ENCODE data around the gene LSAMP. TPM values are rescaled to one million over a fixed set of nuclear protein-coding genes. Genes with fewer than 3 reads are reported as not detected.

Gene LSAMP
- total and polyA plus RNA-seq, 2 of the 4 experiments (the other 2 are of a cell fraction) = 7.9 to 8.0 TPM

DNA sequence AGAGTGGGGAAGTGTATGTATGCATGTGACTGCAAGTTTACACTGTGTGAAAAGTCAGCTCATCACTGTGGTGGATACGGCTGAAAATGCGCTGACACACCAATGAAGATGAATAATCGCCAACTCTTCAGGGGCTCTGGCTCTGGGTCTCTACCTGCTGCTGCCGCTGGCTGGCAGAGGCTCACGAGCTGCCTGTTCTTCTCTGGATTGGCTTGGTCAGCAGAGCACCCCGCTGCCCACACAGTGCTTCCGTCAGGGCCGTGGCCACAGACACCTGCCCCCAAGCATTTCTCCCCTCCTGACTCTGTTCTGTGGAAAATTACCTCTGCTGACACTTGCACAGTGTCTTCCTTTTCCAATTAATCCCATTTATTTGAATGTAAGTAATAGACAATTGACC is 606.5 kb downstream of the LSAMP start:
- ChIA-PET CTCF (no interaction called here), POLR2A (ENCODE audit: unreplicated experiment) (no interaction called here)
- dilution Hi-C loops (cut with HindIII; ENCODE audit: low sequenced_read_pairs, unreplicated experiment) (no loop called here), intact Hi-C loops (cut with micrococcal nuclease) (no loop called here), in situ Hi-C loops (cut with MboI; ENCODE audit: low sequenced_read_pairs) (no loop called here)
- Histone ChIP-seq H4K91ac (ENCODE audit: insufficient read depth, low read depth, low read length) (no peak overlapping the region), H3K27ac (ENCODE audit: insufficient read depth, low read length) (no peak overlapping the region), H2BK20ac (ENCODE audit: low read depth, low read length) (no peak overlapping the region), H2AK5ac (ENCODE audit: low read depth, low read length) (no peak overlapping the region), H2BK15ac (ENCODE audit: low read depth, low read length) (no peak overlapping the region), H3K18ac (ENCODE audit: low read depth, low read length) (no peak overlapping the region), H3K4me1 (ENCODE audit: control insufficient read depth, insufficient read depth, low read length) (peaks cover 1% of the 10 kb centered on the region; the same call in 1 of the 2 replicates), H3K36me3 (ENCODE audit: control insufficient read depth, insufficient read depth, low read length) (peaks cover 1% of the 10 kb centered on the region; the same call in 1 of the 2 replicates), H3K79me1 (ENCODE audit: low read depth in 1 of 2, low read length in 2 of 2) (no peaks in the 10 kb centered on the region), H3K4ac (ENCODE audit: low read depth, low read length) (no peak overlapping the region), H4K8ac (ENCODE audit: low read depth in 2 of 2, low read length in 2 of 2) (no peak overlapping the region), H4K20me1 (ENCODE audit: insufficient read depth, low read length) (no peaks in the 10 kb centered on the region), H3K9ac (ENCODE audit: low read depth, low read length) (no peak overlapping the region), H3K9me3 (ENCODE audit: control insufficient read depth, insufficient read depth, low read length) (no peaks in the 10 kb centered on the region), H2AK9ac (replicated peaks; ENCODE audit: low read depth, low read length, poor library complexity) (no peak overlapping the region), H3K23ac (ENCODE audit: low read depth, low read length) (no peak overlapping the region), H3K4me2 (ENCODE audit: low read depth, low read length) (no peak overlapping the region), H2AFZ (replicated peaks; ENCODE audit: low read length, poor library complexity) (no peak overlapping the region), H3K56ac (ENCODE audit: extremely low read depth, insufficient read depth, low read length) (no peak overlapping the region), H3K9me1 (ENCODE audit: insufficient read depth, low read length) (peaks cover 4% of the 10 kb centered on the region; the same call in 1 of the 2 replicates), H3K4me3 (ENCODE audit: insufficient read depth, low read depth, low read length) (no peak overlapping the region), H3K27me3 (ENCODE audit: control insufficient read depth, insufficient read depth, low read length) (no peaks in the 10 kb centered on the region), H2BK5ac (ENCODE audit: low read depth, low read length, poor library complexity, severe bottlenecking) (no peak overlapping the region), H3K14ac (replicated peaks; ENCODE audit: low read depth, low read length) (no peak overlapping the region), H2BK120ac (ENCODE audit: low read depth, low read length) (no peak overlapping the region), H4K5ac (ENCODE audit: low read depth, low read length) (no peak overlapping the region)
- ATAC-seq (ENCODE audit: low read depth) (no peak), DNase-seq (no peak)
- 100% methylated on average over 3 of the region's 8 CpGs; no CpG with 5 or more reads in 1 of the 2 experiments for WGBS, 2 experiments (ENCODE audit: extremely low coverage in 2 of 2, insufficient read length in 1 of 2)
- no TSS peak for BruUV-seq (replicated peaks)
- TF ChIP-seq MAFK (IDR thresholded peaks at IDR 0.05; ENCODE audit: low read depth, low read length) (no peak), MXI1 (IDR thresholded peaks at IDR 0.05; ENCODE audit: borderline replicate concordance, low read depth, low read length) (no peak), RAD21 (IDR thresholded peaks at IDR 0.05; ENCODE audit: low read length) (no peak), USF2 (IDR thresholded peaks at IDR 0.05; ENCODE audit: low read depth, low read length) (no peak), CEBPB (IDR thresholded peaks at IDR 0.05; ENCODE audit: low read depth, low read length) (no peak)
